CD1c-positive myeloid dendritic cell (primary cell): Measurements from ENCODE around the gene LAMP1.
"Not testable (repeated sequence)": the region's sequence is repeated elsewhere in the genome, so short reads cannot be mapped to it uniquely, and the experiment has no call there.

Experiments
- DNase-seq: peaks from one replicate; pipeline ENCODE4 v3.0.0-alpha.2; 2016; ENCODE audit errors: extremely low spot score

The LAMP1 gene

GRCh38 chr13:113296823-113297369 is at the start of gene LAMP1:
Gene LAMP1, plus strand, starts transcription at chr13:113297239. Its CDS starts 196 bp downstream, at chr13:113297435.
- peak; percentile 97 for DNase-seq

- DNase-seq = no peak
These were observed 44.4 kb upstream of the LAMP1 start for GRCh38 chr13:113252516-113253095.

GRCh38 chr13:113257908-113258307 is 39.1 kb upstream of the LAMP1 start:
- DNase-seq = not testable (repeated sequence)

GRCh38 chr13:113258321-113259054 is 38.6 kb upstream of the LAMP1 start:
- DNase-seq = peak; percentile 81

- DNase-seq = peak; percentile 84
These were observed 36.0 kb upstream of the LAMP1 start for GRCh38 chr13:113260996-113261395.

- DNase-seq = not testable (repeated sequence)
These were observed 34.0 kb upstream of the LAMP1 start for GRCh38 chr13:113263016-113263415.

- DNase-seq = no peak
These were observed 29.2 kb upstream of the LAMP1 start for GRCh38 chr13:113267642-113268405.

- DNase-seq = peak; percentile 61
These were observed 25.0 kb upstream of the LAMP1 start for GRCh38 chr13:113272031-113272430.

- peak; percentile 96 for DNase-seq
These were observed 24.3 kb upstream of the LAMP1 start for GRCh38 chr13:113272701-113273181.

GRCh38 chr13:113273321-113273720 is 23.7 kb upstream of the LAMP1 start:
- DNase-seq = peak; percentile 26

- DNase-seq = peak; percentile 72
These were observed 23.0 kb upstream of the LAMP1 start for GRCh38 chr13:113273851-113274590.

GRCh38 chr13:113274721-113275120 is 22.3 kb upstream of the LAMP1 start:
- DNase-seq = peak; percentile 21

GRCh38 chr13:113275387-113275786 is 21.7 kb upstream of the LAMP1 start:
- DNase-seq = peak; percentile 24

GRCh38 chr13:113280126-113280525 is 16.9 kb upstream of the LAMP1 start:
- no peak for DNase-seq

GRCh38 chr13:113283904-113284303 is 13.1 kb upstream of the LAMP1 start:
- DNase-seq = no peak

GRCh38 chr13:113288880-113289279 is 8.2 kb upstream of the LAMP1 start:
- DNase-seq = no peak

- no peak for DNase-seq
These were observed 5.9 kb upstream of the LAMP1 start for GRCh38 chr13:113291129-113291528.

- peak; percentile 79 for DNase-seq
These were observed 4.8 kb upstream of the LAMP1 start for GRCh38 chr13:113292021-113292862.

- peak; percentile 67 for DNase-seq
These were observed 3.4 kb upstream of the LAMP1 start for GRCh38 chr13:113293686-113294085.

GRCh38 chr13:113295776-113296175 is 1.3 kb upstream of the LAMP1 start:
- no peak for DNase-seq
